Sigmoid colon (tissue), 7 donors: ENCODE measurements around the gene PSME3IP1. TPM values are rescaled to one million over a fixed set of nuclear protein-coding genes. Genes with fewer than 3 reads are reported as not detected.

ENCODE experiments used
- DNase-seq: peaks from one replicate; pipeline ENCODE4 v3.0.0-alpha.2; 2019
- H3K27ac ChIP-seq, 4 donors: fragments of 200-600 bp; sonication (generic); one replicate each; pipeline ENCODE4 v1.5.1; 2016 to 2019; ENCODE audit warnings: mild to moderate bottlenecking in 1 of 4
- H3K27me3 ChIP-seq, 3 donors: fragments of 200-600 bp; sonication (generic); one replicate each; pipeline ENCODE4 v1.5.1; 2019; ENCODE audit warnings: mild to moderate bottlenecking in 1 of 3
- H3K36me3 ChIP-seq, 4 donors: fragments of 200-600 bp; sonication (generic); one replicate each; pipeline ENCODE4 v1.5.1; 2016 to 2019
- H3K4me1 ChIP-seq, 4 donors: fragments of 200-600 bp; sonication (generic); one replicate each; pipeline ENCODE4 v1.5.1; 2017 to 2019
- H3K4me3 ChIP-seq, 4 donors: fragments of 200-600 bp; sonication (generic); one replicate each; pipeline ENCODE4 v1.5.1; 2017 to 2019; ENCODE audit warnings: mild to moderate bottlenecking in 2 of 4, moderate library complexity in 1 of 4
- H3K9me3 ChIP-seq, 4 donors: fragments of 200-600 bp in 3 of 4; sonication (generic) in 3 of 4; one replicate each; pipeline versions ENCODE4 v1.5.1 to v1.6.1; 2013 to 2019
- CTCF ChIP-seq, 4 experiments: fragments of 450-650 bp in 3 of 4; fragments of 200-600 bp in 1 of 4; IDR thresholded peaks; one replicate each; pipeline ENCODE4 v1.5.1; 2016 to 2019; ENCODE audit warnings: antibody characterized with exemption in 4 of 4, mild to moderate bottlenecking in 3 of 4, moderate library complexity in 2 of 4
- EP300 ChIP-seq, 4 donors: sonication (generic); formaldehyde crosslinking; IDR thresholded peaks; one replicate each; pipeline ENCODE4 v1.6.1; 2017; ENCODE audit warnings: antibody characterized with exemption in 4 of 4
- POLR2A ChIP-seq, 2 donors: fragments of 450-650 bp; IDR thresholded peaks; one replicate each; pipeline ENCODE4 v1.6.1; 2016; ENCODE audit warnings: antibody characterized with exemption in 2 of 2, mild to moderate bottlenecking in 2 of 2, moderate library complexity in 2 of 2
- POLR2AphosphoS5 ChIP-seq, 4 donors: sonication (generic); formaldehyde crosslinking; IDR thresholded peaks; one replicate each; pipeline ENCODE4 v1.6.1; 2017; ENCODE audit warnings: antibody characterized with exemption in 4 of 4
- WGBS, 2 donors: extraction: QIAGEN DNeasy Blood & Tissue Kit; methylation state at CpG; one replicate each; pipeline ENCODE4 v1.1.7; 2013; 5-methylcytosine and 5-hydroxymethylcytosine counted together
- intact Hi-C: fragments of 100-400 bp; cut with DNase I; formaldehyde crosslinking; loops from one replicate; pipeline ENCODE4 v1.15.1; 2023
- polyA plus RNA-seq, 3 donors: library from polyadenylated mRNA; stranded (reverse); fragments of 200-250 nt; gene quantifications; one replicate each; pipeline ENCODE4 v1.2.3, GENCODE V29; 2013
- total RNA-seq, 4 donors: library from RNA; depleted of rRNA; stranded (reverse); fragments of >200 nt; gene quantifications; one replicate each; pipeline ENCODE4 v1.1.0, GENCODE V29; 2016
- donor health status: healthy with polysubstance abuse.
- donor health status: Bipolar disorder and iron deficiency.
- donor health status: healthy.

The PSME3IP1 gene
- total and polyA plus RNA-seq, 7 donors, result 60.1 to 81.3 (median 73.9) TPM

- no peak for TF ChIP-seq POLR2A (IDR thresholded peaks at IDR 0.05)
- TF ChIP-seq POLR2AphosphoS5 (IDR thresholded peaks at IDR 0.05), result no peak
- no peak for TF ChIP-seq EP300 (IDR thresholded peaks at IDR 0.05)
- no peak for TF ChIP-seq CTCF (IDR thresholded peaks at IDR 0.05)
- intact Hi-C loops, result no loop called here
- no peak overlapping the region for H3K27ac ChIP-seq
- peaks cover 8 to 86% (median 47%) of the 10 kb centered on the region in 4 donors for H3K36me3 ChIP-seq
- no peak overlapping the region for H3K4me3 ChIP-seq
- DNase-seq, result no peak
- no peaks in the 10 kb centered on the region for H3K27me3 ChIP-seq
- H3K4me1 ChIP-seq, result peaks cover 0 to 9% (median 3%) of the 10 kb centered on the region in 4 donors
- no peaks in the 10 kb centered on the region for H3K9me3 ChIP-seq
Observed at GRCh38 chr16:57166451-57166850, 19.4 kb downstream of the PSME3IP1 start.

- 84 to 90% methylated on average over 3 of the region's 3 CpGs for WGBS, 2 donors
- no peaks in the 10 kb centered on the region for H3K27me3 ChIP-seq
- peak; percentile 43 for DNase-seq
- no peak for TF ChIP-seq EP300 (IDR thresholded peaks at IDR 0.05)
- TF ChIP-seq POLR2AphosphoS5 (IDR thresholded peaks at IDR 0.05), result no peak
- TF ChIP-seq POLR2A (IDR thresholded peaks at IDR 0.05), result no peak
- no peak for TF ChIP-seq CTCF (IDR thresholded peaks at IDR 0.05)
- no peak overlapping the region for H3K27ac ChIP-seq
- no peak overlapping the region for H3K4me3 ChIP-seq
- intact Hi-C loops, result no loop called here
- peaks cover 8 to 86% (median 42%) of the 10 kb centered on the region in 4 donors for H3K36me3 ChIP-seq
- peaks cover 0 to 9% (median 3%) of the 10 kb centered on the region in 4 donors for H3K4me1 ChIP-seq
- H3K9me3 ChIP-seq, result no peaks in the 10 kb centered on the region
Observed at GRCh38 chr16:57165938-57166337, 19.9 kb downstream of the PSME3IP1 start.

GRCh38 chr16:57165483-57165882 is 20.4 kb downstream of the PSME3IP1 start:
- H3K9me3 ChIP-seq, result no peaks in the 10 kb centered on the region
- H3K4me3 ChIP-seq, result no peak overlapping the region
- intact Hi-C loops, result no loop called here
- H3K36me3 ChIP-seq, result peaks cover 5 to 86% (median 38%) of the 10 kb centered on the region in 4 donors
- WGBS, 2 donors, result 74 to 88% methylated on average over 5 of the region's 5 CpGs
- no peaks in the 10 kb centered on the region for H3K27me3 ChIP-seq
- peaks cover 0 to 9% (median 3%) of the 10 kb centered on the region in 4 donors for H3K4me1 ChIP-seq
- no peak overlapping the region for H3K27ac ChIP-seq
- no peak for DNase-seq
- no peak for TF ChIP-seq EP300 (IDR thresholded peaks at IDR 0.05)
- TF ChIP-seq CTCF (IDR thresholded peaks at IDR 0.05), result no peak
- no peak for TF ChIP-seq POLR2A (IDR thresholded peaks at IDR 0.05)
- TF ChIP-seq POLR2AphosphoS5 (IDR thresholded peaks at IDR 0.05), result no peak

GRCh38 chr16:57163842-57164241 is 22.0 kb downstream of the PSME3IP1 start:
- Histone ChIP-seq H3K4me1 (peaks cover 0 to 9% (median 3%) of the 10 kb centered on the region in 4 donors), H3K4me3 (no peak overlapping the region), H3K27me3 (no peaks in the 10 kb centered on the region), H3K36me3 (peaks cover 0 to 82% (median 29%) of the 10 kb centered on the region in 4 donors), H3K9me3 (no peaks in the 10 kb centered on the region), H3K27ac (no peak overlapping the region)
- 54 to 59% methylated on average over 1 of the region's 1 CpG for WGBS, 2 donors
- TF ChIP-seq POLR2AphosphoS5 (IDR thresholded peaks at IDR 0.05) (no peak), CTCF (IDR thresholded peaks at IDR 0.05) (no peak), EP300 (IDR thresholded peaks at IDR 0.05) (no peak), POLR2A (IDR thresholded peaks at IDR 0.05) (no peak)
- no peak for DNase-seq
- intact Hi-C loops, result no loop called here

GRCh38 chr16:57159447-57159846 is 26.4 kb downstream of the PSME3IP1 start:
- WGBS, 2 donors, result 87 to 88% methylated on average over 4 of the region's 4 CpGs
- Histone ChIP-seq H3K4me3 (no peak overlapping the region), H3K27me3 (no peaks in the 10 kb centered on the region), H3K36me3 (peaks cover 0 to 86% (median 22%) of the 10 kb centered on the region in 4 donors), H3K27ac (no peak overlapping the region), H3K9me3 (no peaks in the 10 kb centered on the region), H3K4me1 (no peaks in the 10 kb centered on the region)
- no peak for TF ChIP-seq CTCF (IDR thresholded peaks at IDR 0.05)
- no peak for TF ChIP-seq POLR2A (IDR thresholded peaks at IDR 0.05)
- TF ChIP-seq EP300 (IDR thresholded peaks at IDR 0.05), result no peak
- TF ChIP-seq POLR2AphosphoS5 (IDR thresholded peaks at IDR 0.05), result no peak
- no peak for DNase-seq
- intact Hi-C loops, result no loop called here
